ENCODE results near the gene PTPRD.

The PTPRD gene

DNA sequence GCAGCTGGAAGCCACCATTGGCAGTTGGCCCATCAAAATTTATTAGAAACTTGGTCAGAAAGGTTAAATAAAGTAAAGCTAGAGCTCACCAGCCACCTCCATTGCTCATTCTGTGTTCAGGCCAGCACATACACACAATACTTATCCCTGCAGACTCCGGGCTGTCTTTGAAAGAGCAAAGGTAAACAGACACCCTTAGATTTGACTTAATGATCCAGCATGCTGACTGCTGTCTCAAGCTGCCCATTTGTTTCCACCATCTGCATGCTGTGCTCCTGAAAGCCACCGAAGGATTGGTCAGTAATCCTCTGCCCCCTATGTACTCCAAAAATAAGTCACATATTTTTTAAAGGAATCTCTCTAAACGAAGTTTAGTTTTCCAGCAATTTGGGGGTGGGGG is 1753.4 kb downstream of the PTPRD start:
- Histone ChIP-seq H3K4me2 (ENCODE audit: low read depth, low read length, poor library complexity, severe bottlenecking) (no peak overlapping the region), H3K9ac (ENCODE audit: low read length) (no peak overlapping the region), H3K4me3 (ENCODE audit: insufficient read depth, low read length, poor library complexity, severe bottlenecking) (no peak overlapping the region), H3K79me2 (ENCODE audit: insufficient read depth, low read length) (no peaks in the 10 kb centered on the region), H2AFZ (ENCODE audit: low read depth, low read length, severe bottlenecking) (no peak overlapping the region), H3K27ac (ENCODE audit: low read depth, low read length) (no peak overlapping the region), H3K36me3 (ENCODE audit: low read length) (no peaks in the 10 kb centered on the region), H3K9me2 (replicated peaks; ENCODE audit: insufficient read depth, low read length) (no peaks in the 10 kb centered on the region), H3K27me3 (ENCODE audit: low read length) (no peaks in the 10 kb centered on the region), H4K20me1 (ENCODE audit: low read depth, low read length) (0 out of 2 replicates have a peak, but pooled peaks cover 3% of the 10 kb centered on the region), H3K9me3 (ENCODE audit: insufficient read depth, low read length) (no peaks in the 10 kb centered on the region), H3F3A (ENCODE audit: insufficient read depth) (no peaks in the 10 kb centered on the region)
- no peak for TF ChIP-seq EZH2phosphoT487 (conservative IDR thresholded peaks at IDR 0.05; ENCODE audit: low read length)
- TF ChIP-seq, protein P1, sequence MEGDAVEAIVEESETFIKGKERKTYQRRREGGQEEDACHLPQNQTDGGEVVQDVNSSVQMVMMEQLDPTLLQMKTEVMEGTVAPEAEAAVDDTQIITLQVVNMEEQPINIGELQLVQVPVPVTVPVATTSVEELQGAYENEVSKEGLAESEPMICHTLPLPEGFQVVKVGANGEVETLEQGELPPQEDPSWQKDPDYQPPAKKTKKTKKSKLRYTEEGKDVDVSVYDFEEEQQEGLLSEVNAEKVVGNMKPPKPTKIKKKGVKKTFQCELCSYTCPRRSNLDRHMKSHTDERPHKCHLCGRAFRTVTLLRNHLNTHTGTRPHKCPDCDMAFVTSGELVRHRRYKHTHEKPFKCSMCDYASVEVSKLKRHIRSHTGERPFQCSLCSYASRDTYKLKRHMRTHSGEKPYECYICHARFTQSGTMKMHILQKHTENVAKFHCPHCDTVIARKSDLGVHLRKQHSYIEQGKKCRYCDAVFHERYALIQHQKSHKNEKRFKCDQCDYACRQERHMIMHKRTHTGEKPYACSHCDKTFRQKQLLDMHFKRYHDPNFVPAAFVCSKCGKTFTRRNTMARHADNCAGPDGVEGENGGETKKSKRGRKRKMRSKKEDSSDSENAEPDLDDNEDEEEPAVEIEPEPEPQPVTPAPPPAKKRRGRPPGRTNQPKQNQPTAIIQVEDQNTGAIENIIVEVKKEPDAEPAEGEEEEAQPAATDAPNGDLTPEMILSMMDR (IDR thresholded peaks at IDR 0.05; ENCODE audit: insufficient read depth, low read length, poor library complexity, severe bottlenecking) = no peak

DNA sequence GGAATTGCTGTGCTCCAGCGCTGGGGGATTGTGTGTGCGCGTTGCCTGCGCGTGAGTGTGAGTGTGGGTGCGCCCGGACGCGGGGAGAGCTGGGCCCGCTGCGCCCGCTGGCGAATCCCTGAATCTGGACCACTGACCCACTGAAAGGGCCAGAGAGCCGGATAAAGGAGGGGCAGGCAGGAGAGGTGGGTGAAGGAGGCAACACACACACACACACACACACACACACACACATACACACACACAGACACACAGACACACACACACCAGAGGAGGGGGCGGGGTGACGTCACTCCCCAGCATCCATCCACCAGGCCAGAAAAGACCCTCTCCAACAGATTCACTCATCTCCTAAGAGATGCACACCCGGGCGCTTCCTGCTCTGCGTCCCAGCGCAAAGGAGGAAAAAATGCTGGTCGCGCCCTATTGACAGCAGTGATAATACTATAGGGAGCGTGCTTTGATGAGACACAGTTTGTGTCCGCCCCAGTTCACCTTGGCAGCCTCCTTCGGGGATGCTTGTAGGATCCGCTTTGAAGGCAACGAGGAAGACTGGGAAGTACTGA is 1754.1 kb downstream of the PTPRD start:
- Histone ChIP-seq H3K4me2 (ENCODE audit: low read depth, low read length, poor library complexity, severe bottlenecking) (no peak overlapping the region), H3K27ac (ENCODE audit: low read depth, low read length) (no peak overlapping the region), H2AFZ (ENCODE audit: low read depth, low read length, severe bottlenecking) (no peak overlapping the region), H3K4me3 (ENCODE audit: insufficient read depth, low read length, poor library complexity, severe bottlenecking) (no peak overlapping the region), H3K79me2 (ENCODE audit: insufficient read depth, low read length) (no peaks in the 10 kb centered on the region), H3F3A (ENCODE audit: insufficient read depth) (no peaks in the 10 kb centered on the region), H4K20me1 (ENCODE audit: low read depth, low read length) (0 out of 2 replicates have a peak, but pooled peaks cover 3% of the 10 kb centered on the region), H3K9ac (ENCODE audit: low read length) (no peak overlapping the region), H3K9me2 (replicated peaks; ENCODE audit: insufficient read depth, low read length) (no peaks in the 10 kb centered on the region), H3K27me3 (ENCODE audit: low read length) (no peaks in the 10 kb centered on the region), H3K9me3 (ENCODE audit: insufficient read depth, low read length) (no peaks in the 10 kb centered on the region), H3K36me3 (ENCODE audit: low read length) (no peaks in the 10 kb centered on the region)
- TF ChIP-seq EZH2phosphoT487 (conservative IDR thresholded peaks at IDR 0.05; ENCODE audit: low read length) = no peak
- TF ChIP-seq, protein P1 (IDR thresholded peaks at IDR 0.05; ENCODE audit: insufficient read depth, low read length, poor library complexity, severe bottlenecking) = no peak

DNA sequence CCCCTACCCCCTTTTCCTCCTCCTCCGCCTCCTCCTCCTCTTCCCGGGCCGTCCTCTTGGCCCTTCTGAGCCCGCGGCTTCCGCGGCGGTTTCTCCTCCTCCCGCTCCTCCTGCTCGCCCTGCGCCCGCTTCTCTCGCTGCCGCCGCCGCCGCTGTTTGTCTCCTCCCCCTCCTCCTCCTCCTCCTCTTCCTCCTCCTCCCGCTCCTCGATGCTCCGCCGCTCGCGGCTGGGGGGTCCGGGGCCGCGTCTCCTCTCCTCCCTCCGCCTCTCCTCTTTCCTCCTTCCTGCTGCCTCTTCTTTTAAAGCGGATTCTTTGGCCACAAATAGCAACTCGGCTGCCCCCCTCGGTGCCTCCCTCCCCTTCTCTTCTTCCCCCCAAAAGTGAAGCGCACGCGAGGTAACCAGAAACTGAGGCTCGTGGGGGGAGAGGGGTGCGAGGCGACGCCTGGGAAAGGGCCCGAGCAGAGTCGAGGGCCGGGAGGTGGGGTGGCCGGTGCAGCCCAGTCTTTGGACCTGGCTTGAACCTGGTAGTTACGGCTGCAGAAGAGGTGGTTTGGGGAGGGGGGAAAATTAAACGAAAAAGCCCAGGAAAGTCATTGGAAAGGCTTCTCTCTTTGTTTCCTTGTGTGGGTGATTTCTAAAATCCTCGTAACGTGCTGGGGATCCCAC is 1754.7 kb downstream of the PTPRD start:
- no peak overlapping the region for H3K4me3 ChIP-seq (ENCODE audit: insufficient read depth, low read length, poor library complexity, severe bottlenecking)
- H3K4me2 ChIP-seq (ENCODE audit: low read depth, low read length, poor library complexity, severe bottlenecking) = no peak overlapping the region
- no peaks in the 10 kb centered on the region for H3K36me3 ChIP-seq (ENCODE audit: low read length)
- TF ChIP-seq, protein P1 (IDR thresholded peaks at IDR 0.05; ENCODE audit: insufficient read depth, low read length, poor library complexity, severe bottlenecking) = no peak
- TF ChIP-seq EZH2phosphoT487 (conservative IDR thresholded peaks at IDR 0.05; ENCODE audit: low read length) = no peak
- H3F3A ChIP-seq (ENCODE audit: insufficient read depth) = no peaks in the 10 kb centered on the region
- H3K9me3 ChIP-seq (ENCODE audit: insufficient read depth, low read length) = no peaks in the 10 kb centered on the region
- H3K27ac ChIP-seq (ENCODE audit: low read depth, low read length) = no peak overlapping the region
- H3K27me3 ChIP-seq (ENCODE audit: low read length) = no peaks in the 10 kb centered on the region
- H4K20me1 ChIP-seq (ENCODE audit: low read depth, low read length) = 0 out of 2 replicates have a peak, but pooled peaks cover 3% of the 10 kb centered on the region
- H2AFZ ChIP-seq (ENCODE audit: low read depth, low read length, severe bottlenecking) = no peak overlapping the region
- no peak overlapping the region for H3K9ac ChIP-seq (ENCODE audit: low read length)
- H3K9me2 ChIP-seq (replicated peaks; ENCODE audit: insufficient read depth, low read length) = no peaks in the 10 kb centered on the region
- no peaks in the 10 kb centered on the region for H3K79me2 ChIP-seq (ENCODE audit: insufficient read depth, low read length)
